Stimulated activated naive CD8-positive, alpha-beta T cell treated with anti-CD3 and anti-CD28 coated beads, Interleukin-15, Interleukin-2, amounts not matched to agents 100 U/mL and 50 U/mL, for 24 hours (primary cell): ENCODE measurements around the gene STUB1.

Experiments used
- ATAC-seq: fragments of 150-1000 bp; cut with Tn5 transposase; one replicate; pipeline ENCODE4 v1.10.0; 2021
- DNase-seq: peaks from one replicate; pipeline ENCODE4 v3.0.0; 2021

The STUB1 gene

GRCh38 chr16:667113-667779 lies 13.0 kb upstream of the STUB1 start:
- ATAC-seq, result no peak
- no peak for DNase-seq

GRCh38 chr16:667780-668518 lies 12.3 kb upstream of the STUB1 start, which contains the start of gene RHOT2:
RHOT2 (plus strand) TSS chr16:668132; CDS start chr16:668200, 68 bp downstream.
- ATAC-seq (peak; percentile 95), DNase-seq (peak; percentile 97)

GRCh38 chr16:668519-669171 lies 11.6 kb upstream of the STUB1 start:
- ATAC-seq (no peak), DNase-seq (no peak)

GRCh38 chr16:669666-670065 lies 10.5 kb upstream of the STUB1 start:
- DNase-seq (no peak), ATAC-seq (no peak)

- no peak for ATAC-seq
- DNase-seq, result no peak
These were observed 9.5 kb upstream of the STUB1 start for GRCh38 chr16:670485-671352.

GRCh38 chr16:671353-672131 lies 8.7 kb upstream of the STUB1 start:
- ATAC-seq, result no peak

GRCh38 chr16:672371-672770 lies 7.8 kb upstream of the STUB1 start:
- DNase-seq, result no peak
- no peak for ATAC-seq

More at GRCh38 chr16:671353-672131, 8.7 kb upstream of the STUB1 start:
- DNase-seq, result no peak

- ATAC-seq (no peak), DNase-seq (no peak)
These were observed 7.4 kb upstream of the STUB1 start for GRCh38 chr16:672851-673250.

- no peak for DNase-seq
These were observed 6.7 kb upstream of the STUB1 start for GRCh38 chr16:673399-673991.

GRCh38 chr16:674214-674881 lies 5.9 kb upstream of the STUB1 start:
- no peak for ATAC-seq
- no peak for DNase-seq

More at GRCh38 chr16:673399-673991, 6.7 kb upstream of the STUB1 start:
- no peak for ATAC-seq

- ATAC-seq (no peak), DNase-seq (no peak)
These were observed 5.0 kb upstream of the STUB1 start, which contains the start of gene RHBDL1 for GRCh38 chr16:674968-675883. RHBDL1 (plus strand) TSS chr16:675671; CDS start chr16:675791, 120 bp downstream.

GRCh38 chr16:675884-676564 lies 4.2 kb upstream of the STUB1 start:
- DNase-seq (no peak), ATAC-seq (no peak)

GRCh38 chr16:676565-676902 lies 3.7 kb upstream of the STUB1 start:
- no peak for ATAC-seq
- no peak for DNase-seq

GRCh38 chr16:676913-677312 lies 3.3 kb upstream of the STUB1 start:
- DNase-seq (no peak), ATAC-seq (no peak)

GRCh38 chr16:677316-678190 lies 2.7 kb upstream of the STUB1 start:
- ATAC-seq (no peak), DNase-seq (no peak)

GRCh38 chr16:678209-678857 lies 1.9 kb upstream of the STUB1 start:
- DNase-seq, result no peak
- ATAC-seq, result no peak
